CD14-positive monocyte (primary cell): ENCODE results near the gene SHROOM3. TPM values are rescaled to one million over a fixed set of nuclear protein-coding genes. Genes with fewer than 3 reads are reported as not detected.

Experiments used
- DNase-seq, 3 donors: peaks; one replicate each; pipeline ENCODE4 v3.0.0-alpha.2; 2011 to 2022
- H2AFZ ChIP-seq: 2 replicates; pipeline ENCODE4 v1.6.0; 2012; ENCODE audit warnings: mild to moderate bottlenecking, low read depth, low read length, inconsistent platforms; ENCODE audit not compliant: insufficient read depth, poor library complexity, severe bottlenecking
- H3K27ac ChIP-seq, 2 donors: 1 replicate in 1 of 2; 2 replicates in 1 of 2; pipeline ENCODE4 v1.5.1; 2012 to 2013; ENCODE audit warnings: low read length in 2 of 2, control low read depth in 1 of 2, inconsistent platforms in 1 of 2, low read depth in 1 of 2, mild to moderate bottlenecking in 1 of 2
- H3K27me3 ChIP-seq, 2 donors: one replicate each; pipeline versions ENCODE4 v1.6.0 to v1.6.1; 2011 to 2013; ENCODE audit warnings: low read length in 2 of 2; ENCODE audit not compliant: control insufficient read depth in 2 of 2, insufficient read depth in 2 of 2
- H3K36me3 ChIP-seq, 2 donors: replicated peaks in 1 of 2; 1 replicate in 1 of 2; 2 replicates in 1 of 2; pipeline versions ENCODE4 v1.5.1 to v1.6.1; 2012 to 2013; ENCODE audit warnings: low read length in 2 of 2, control low read depth in 1 of 2, inconsistent platforms in 1 of 2, mild to moderate bottlenecking in 1 of 2; ENCODE audit not compliant: insufficient read depth in 2 of 2, control insufficient read depth in 1 of 2
- H3K4me1 ChIP-seq, 2 donors: 1 replicate in 1 of 2; 2 replicates in 1 of 2; pipeline versions ENCODE4 v1.5.1 to v1.6.1; 2012 to 2013; ENCODE audit warnings: low read length in 2 of 2, control low read depth in 1 of 2, inconsistent platforms in 1 of 2, mild to moderate bottlenecking in 1 of 2, moderate library complexity in 1 of 2; ENCODE audit not compliant: insufficient read depth in 2 of 2, control insufficient read depth in 1 of 2
- H3K4me2 ChIP-seq: replicated peaks from 2 replicates; pipeline ENCODE3; 2012; ENCODE audit warnings: low read length, moderate library complexity, mild to moderate bottlenecking; ENCODE audit not compliant: poor library complexity, severe bottlenecking; ENCODE audit errors: extremely low read depth
- H3K4me3 ChIP-seq, 3 experiments: fragments of 200-600 bp in 1 of 3; sonication (generic) in 1 of 3; replicated peaks in 1 of 3; 1 replicate in 2 of 3; 2 replicates in 1 of 3; pipeline ENCODE4 v1.5.1; 2011 to 2013; ENCODE audit warnings: low read length in 3 of 3, mild to moderate bottlenecking in 3 of 3, control low read depth in 2 of 3, low read depth in 2 of 3, inconsistent platforms in 1 of 3, moderate library complexity in 1 of 3
- H3K79me2 ChIP-seq: 2 replicates; pipeline ENCODE4 v1.6.0; 2012; ENCODE audit warnings: mild to moderate bottlenecking, control low read depth, inconsistent platforms, low read length, moderate library complexity; ENCODE audit not compliant: insufficient read depth
- H3K9ac ChIP-seq: 2 replicates; pipeline ENCODE4 v1.6.0; 2017; ENCODE audit warnings: low read length, mild to moderate bottlenecking; ENCODE audit not compliant: insufficient read depth, poor library complexity, severe bottlenecking
- H3K9me3 ChIP-seq, 2 donors: replicated peaks in 1 of 2; 1 replicate in 1 of 2; 2 replicates in 1 of 2; pipeline versions ENCODE4 v1.5.1 to v1.6.1; 2012 to 2013; ENCODE audit warnings: low read length in 2 of 2, control low read depth in 1 of 2; ENCODE audit not compliant: control insufficient read depth in 1 of 2, insufficient read depth in 1 of 2
- H4K20me1 ChIP-seq: 2 replicates; pipeline ENCODE4 v1.6.0; 2012; ENCODE audit warnings: mild to moderate bottlenecking, low read length, control low read depth, moderate library complexity; ENCODE audit not compliant: insufficient read depth
- H3K27ac Mint-ChIP-seq, 7 donors: one replicate each; pipeline ENCODE4 v1.8.0; 2020; ENCODE audit warnings: mild to moderate bottlenecking in 7 of 7, mixed read lengths in 7 of 7, moderate library complexity in 6 of 7, inconsistent platforms in 2 of 7
- H3K27me3 Mint-ChIP-seq, 3 donors: one replicate each; pipeline ENCODE4 v1.8.0; 2021 to 2022; ENCODE audit warnings: low read depth in 3 of 3, mild to moderate bottlenecking in 3 of 3, mixed read lengths in 3 of 3, moderate library complexity in 3 of 3, inconsistent platforms in 1 of 3
- H3K36me3 Mint-ChIP-seq, 2 donors: one replicate each; pipeline ENCODE4 v1.8.0; 2020; ENCODE audit warnings: mixed read lengths in 2 of 2, inconsistent platforms in 1 of 2, mild to moderate bottlenecking in 1 of 2
- H3K4me1 Mint-ChIP-seq: one replicate; pipeline ENCODE4 v1.8.0; 2020; ENCODE audit warnings: mild to moderate bottlenecking, mixed read lengths
- H3K4me3 Mint-ChIP-seq, 2 donors: one replicate each; pipeline ENCODE4 v1.8.0; 2020; ENCODE audit warnings: mild to moderate bottlenecking in 2 of 2, mixed read lengths in 2 of 2, moderate library complexity in 1 of 2
- H3K9me3 Mint-ChIP-seq, 7 donors: one replicate each; pipeline ENCODE4 v1.8.0; 2020 to 2022; ENCODE audit warnings: mixed read lengths in 7 of 7, mild to moderate bottlenecking in 6 of 7, moderate library complexity in 6 of 7, inconsistent platforms in 2 of 7
- CTCF ChIP-seq: fragments of 200-600 bp; IDR thresholded peaks from one replicate; pipeline ENCODE4 v1.8.0; 2022; ENCODE audit warnings: antibody characterized with exemption, mild to moderate bottlenecking
- WGBS: methylation state at CpG from one replicate; pipeline ENCODE4 v1.1.5; 2013; ENCODE audit warnings: missing lambda C conversion rate; ENCODE audit not compliant: insufficient coverage; 5-methylcytosine and 5-hydroxymethylcytosine counted together
- intact Hi-C, 2 donors: fragments of 100-400 bp; cut with micrococcal nuclease; formaldehyde crosslinking; loops; one replicate each; pipeline versions ENCODE4 v1.15.0 to v1.15.1; 2023
- polyA plus RNA-seq, 3 donors: library from polyadenylated mRNA; depleted of rRNA in 1 of 3; unstranded in 2 of 3; stranded (reverse) in 1 of 3; fragments of 300-500 nt in 2 of 3; fragments of >200 nt in 1 of 3; fragmentation: Illumina TruSeq in 2 of 3; gene quantifications; 1 replicate in 2 of 3; 2 replicates in 1 of 3; pipeline ENCODE4 v1.2.3, GENCODE V29; 2012 to 2021

Gene SHROOM3
- polyA plus RNA-seq, 3 donors: not detected

- Histone ChIP-seq H2AFZ (no peak overlapping the region), H3K4me1 (no peaks in the 10 kb centered on the region), H3K36me3 (no peaks in the 10 kb centered on the region), H4K20me1 (no peaks in the 10 kb centered on the region), H3K27me3 (no peaks in the 10 kb centered on the region), H3K9me3 (no peaks in the 10 kb centered on the region), H3K27ac (no peak overlapping the region), H3K4me2 (no peak overlapping the region), H3K79me2 (no peaks in the 10 kb centered on the region), H3K9ac (no peak overlapping the region), H3K4me3 (no peak overlapping the region)
- no peaks in the 10 kb centered on the region for H3K36me3 Mint-ChIP-seq
- H3K27me3 Mint-ChIP-seq: peaks cover 2 to 8% (median 3%) of the 10 kb centered on the region in 3 donors
- no CpG with 5 or more reads among the region's 2 CpGs for WGBS
- no peak for TF ChIP-seq CTCF
- no peaks in the 10 kb centered on the region for H3K4me1 Mint-ChIP-seq
- H3K27ac Mint-ChIP-seq: no peak overlapping the region
- no peak for DNase-seq
- no peak overlapping the region for H3K4me3 Mint-ChIP-seq
- H3K9me3 Mint-ChIP-seq: peaks cover 0 to 4% (median under 1%) of the 10 kb centered on the region in 7 donors
- intact Hi-C loops: no loop called here
These were observed 235.6 kb downstream of the SHROOM3 start for GRCh38 chr4:76670631-76671030.

GRCh38 chr4:76673362-76673761 is 238.3 kb downstream of the SHROOM3 start:
- Histone ChIP-seq H4K20me1 (no peaks in the 10 kb centered on the region), H3K4me1 (no peaks in the 10 kb centered on the region), H3K79me2 (no peaks in the 10 kb centered on the region), H3K27ac (no peak overlapping the region), H3K9me3 (no peaks in the 10 kb centered on the region), H3K4me3 (no peak overlapping the region), H3K4me2 (no peak overlapping the region), H3K27me3 (no peaks in the 10 kb centered on the region), H3K9ac (no peak overlapping the region), H3K36me3 (no peaks in the 10 kb centered on the region), H2AFZ (no peak overlapping the region)
- no peak for DNase-seq
- Mint-ChIP-seq H3K4me1 (no peaks in the 10 kb centered on the region), H3K36me3 (no peaks in the 10 kb centered on the region), H3K27me3 (peaks cover 2 to 11% (median 3%) of the 10 kb centered on the region in 3 donors), H3K4me3 (no peak overlapping the region), H3K9me3 (peaks cover 0 to 3% (median under 1%) of the 10 kb centered on the region in 7 donors), H3K27ac (peak overlapping the region in 1 of 7 donors; percentile 32)
- TF ChIP-seq CTCF: no peak
- WGBS: no CpG with 5 or more reads among the region's 1 CpG
- intact Hi-C loops: no loop called here
